ENCODE results near the gene SEMA6A. TPM values are rescaled to one million over a fixed set of nuclear protein-coding genes. Genes with fewer than 3 reads are reported as not detected.

SEMA6A gene
- polyA plus RNA-seq, 1 of the 3 experiments (the other 2 are of a cell fraction), result 0.18 TPM

DNA sequence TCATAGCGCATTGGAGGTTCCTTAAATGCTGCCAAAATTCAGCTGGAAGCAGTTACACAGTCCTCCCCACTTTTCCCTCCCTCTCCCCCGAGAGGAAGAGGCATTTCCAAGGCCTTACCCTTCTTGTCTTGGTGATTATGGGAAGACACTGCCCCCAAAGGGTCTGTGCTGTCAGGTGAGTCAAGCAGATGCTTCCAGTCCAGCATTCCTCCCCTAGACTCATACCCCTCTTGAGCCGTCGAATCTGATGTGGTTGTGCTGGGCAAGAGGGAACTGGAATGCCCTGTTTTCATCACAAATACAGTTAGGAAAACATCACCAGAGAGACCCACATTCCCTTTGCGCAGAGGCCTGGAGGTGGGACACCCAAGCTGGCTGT lies 107.2 kb downstream of the SEMA6A start:
- H3K4me2 ChIP-seq, result no peak overlapping the region
- H3K9ac ChIP-seq, result no peak overlapping the region
- no peaks in the 10 kb centered on the region for H3K9me3 ChIP-seq
- no peaks in the 10 kb centered on the region for H3K27me3 ChIP-seq (ENCODE audit: insufficient read depth)
- H3K27ac ChIP-seq (ENCODE audit: low read depth in 2 of 2, low read length in 1 of 2), result no peak overlapping the region
- H3K4me1 ChIP-seq (ENCODE audit: control insufficient read depth in 1 of 2, insufficient read depth in 2 of 2, low read depth in 1 of 2, low read length in 1 of 2), result peaks cover 0 to 16% of the 10 kb centered on the region in 2 experiments; a peak in 2 of 4 replicates
- H2AFZ ChIP-seq (ENCODE audit: low read depth), result no peak overlapping the region
- TF ChIP-seq RCOR1 (IDR thresholded peaks at IDR 0.05; ENCODE audit: low read length) (no peak), MXI1 (IDR thresholded peaks at IDR 0.05; ENCODE audit: low read depth, low read length) (no peak)
- ChIA-PET CTCF (interaction anchor here (2.1 kb wide), 1 partner anchor 55 kb away, joined by 4 read pairs; no protein-coding TSS in a partner anchor), POLR2A (no interaction called here)
- H3F3A ChIP-seq (replicated peaks; ENCODE audit: insufficient read depth), result no peaks in the 10 kb centered on the region
- no peaks in the 10 kb centered on the region for H3K36me3 ChIP-seq (replicated peaks in 1 of 2; ENCODE audit: control insufficient read depth in 1 of 2, insufficient read depth in 2 of 2, low read length in 1 of 2)
- no peaks in the 10 kb centered on the region for H4K20me1 ChIP-seq (ENCODE audit: insufficient read depth)
- no peak for DNase-seq
- WGBS (ENCODE audit: low lambda C conversion rate), result 81% methylated on average over 5 of the region's 5 CpGs
- H3K79me2 ChIP-seq (ENCODE audit: insufficient read depth), result no peaks in the 10 kb centered on the region
- H3K4me3 ChIP-seq (ENCODE audit: low read depth in 2 of 2, low read length in 1 of 2), result no peak overlapping the region
- no peaks in the 10 kb centered on the region for H3K9me2 ChIP-seq

DNA sequence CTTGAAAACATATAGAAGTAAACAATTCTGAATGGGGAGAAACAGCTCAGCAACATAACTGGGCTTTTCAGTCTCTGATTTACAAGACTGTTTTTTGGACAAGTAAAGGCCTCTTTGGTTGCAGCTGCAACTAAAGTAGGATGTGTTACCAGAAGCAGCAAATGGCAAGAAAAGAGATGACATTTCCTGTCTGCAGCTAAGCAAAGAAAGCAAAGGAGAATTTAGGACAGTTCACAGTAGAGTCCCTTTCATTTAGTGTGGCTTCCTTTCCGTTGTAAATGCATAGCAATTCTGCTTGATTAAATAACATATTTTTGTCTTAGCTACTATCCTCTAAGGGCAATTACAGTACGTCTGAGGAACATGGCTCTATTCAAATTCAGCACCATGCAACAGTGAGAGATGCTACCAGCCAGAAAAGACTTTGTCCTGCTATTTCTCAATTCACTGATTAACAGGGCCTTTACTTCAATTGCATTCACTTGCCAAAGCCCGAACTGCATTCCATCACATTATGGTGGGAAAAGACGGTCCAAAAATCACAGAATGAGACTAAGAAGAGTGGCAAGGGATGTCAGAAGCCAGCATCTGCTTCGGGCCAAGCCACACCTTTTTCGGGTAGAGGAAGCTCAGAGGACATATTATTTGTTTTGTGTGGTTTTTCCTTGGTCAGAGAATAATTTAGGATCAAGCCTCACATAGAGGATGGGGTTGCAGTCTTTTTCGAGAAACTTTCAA lies 107.7 kb downstream of the SEMA6A start:
- CTCF ChIA-PET, result interaction anchor here (2.1 kb wide), 1 partner anchor 56 kb away, joined by 4 read pairs; no protein-coding TSS in a partner anchor
- no peaks in the 10 kb centered on the region for H3K9me2 ChIP-seq
- POLR2A ChIA-PET, result no interaction called here

GRCh38 chr5:116465411-116465810 lies 109.2 kb downstream of the SEMA6A start:
- Histone ChIP-seq H2AFZ (ENCODE audit: low read depth) (no peak overlapping the region), H3K4me2 (no peak overlapping the region), H3K27ac (ENCODE audit: low read depth in 2 of 2, low read length in 1 of 2) (no peak overlapping the region), H3K27me3 (ENCODE audit: insufficient read depth) (no peaks in the 10 kb centered on the region), H3K9me3 (no peaks in the 10 kb centered on the region), H3K4me3 (ENCODE audit: low read depth in 2 of 2, low read length in 1 of 2) (no peak overlapping the region), H3F3A (replicated peaks; ENCODE audit: insufficient read depth) (no peaks in the 10 kb centered on the region), H3K79me2 (ENCODE audit: insufficient read depth) (no peaks in the 10 kb centered on the region), H3K36me3 (replicated peaks in 1 of 2; ENCODE audit: control insufficient read depth in 1 of 2, insufficient read depth in 2 of 2, low read length in 1 of 2) (no peaks in the 10 kb centered on the region), H3K9me2 (no peaks in the 10 kb centered on the region), H4K20me1 (ENCODE audit: insufficient read depth) (no peaks in the 10 kb centered on the region), H3K4me1 (ENCODE audit: control insufficient read depth in 1 of 2, insufficient read depth in 2 of 2, low read depth in 1 of 2, low read length in 1 of 2) (peaks cover 0 to 20% of the 10 kb centered on the region in 2 experiments; a peak in 2 of 4 replicates), H3K9ac (no peak overlapping the region)
- ChIA-PET CTCF (interaction anchor here (1.2 to 2.1 kb wide), 2 partner anchors 20 to 57 kb away, joined by 3 to 4 read pairs; no protein-coding TSS in a partner anchor), POLR2A (no interaction called here)
- no peak for DNase-seq
- WGBS (ENCODE audit: low lambda C conversion rate), result 90% methylated on average over 3 of the region's 3 CpGs
- no peak for TF ChIP-seq FOXM1 (IDR thresholded peaks at IDR 0.05; ENCODE audit: low read depth)
- no peak for TF ChIP-seq TAF1 (IDR thresholded peaks at IDR 0.05; ENCODE audit: borderline replicate concordance, low read depth, low read length)
- no peak for TF ChIP-seq ELF1 (IDR thresholded peaks at IDR 0.05)
- TF ChIP-seq RXRA (IDR thresholded peaks at IDR 0.05; ENCODE audit: borderline replicate concordance, low read depth), result no peak
- TF ChIP-seq FOSL2 (IDR thresholded peaks at IDR 0.05; ENCODE audit: borderline replicate concordance, low read depth), result no peak
- TF ChIP-seq NFIC (IDR thresholded peaks at IDR 0.05; ENCODE audit: borderline replicate concordance), result no peak
- TF ChIP-seq SMC3 (IDR thresholded peaks at IDR 0.05; ENCODE audit: low read depth, low read length), result no peak
- no peak for TF ChIP-seq MEF2A (IDR thresholded peaks at IDR 0.05; ENCODE audit: borderline replicate concordance, low read depth)
- no peak for TF ChIP-seq EZH2phosphoT487 (IDR thresholded peaks at IDR 0.05; ENCODE audit: borderline replicate concordance, low read depth)
- TF ChIP-seq, protein P1, sequence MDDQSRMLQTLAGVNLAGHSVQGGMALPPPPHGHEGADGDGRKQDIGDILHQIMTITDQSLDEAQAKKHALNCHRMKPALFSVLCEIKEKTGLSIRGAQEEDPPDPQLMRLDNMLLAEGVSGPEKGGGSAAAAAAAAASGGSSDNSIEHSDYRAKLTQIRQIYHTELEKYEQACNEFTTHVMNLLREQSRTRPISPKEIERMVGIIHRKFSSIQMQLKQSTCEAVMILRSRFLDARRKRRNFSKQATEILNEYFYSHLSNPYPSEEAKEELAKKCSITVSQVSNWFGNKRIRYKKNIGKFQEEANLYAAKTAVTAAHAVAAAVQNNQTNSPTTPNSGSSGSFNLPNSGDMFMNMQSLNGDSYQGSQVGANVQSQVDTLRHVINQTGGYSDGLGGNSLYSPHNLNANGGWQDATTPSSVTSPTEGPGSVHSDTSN (IDR thresholded peaks at IDR 0.05), result no peak
- TF ChIP-seq RCOR1 (IDR thresholded peaks at IDR 0.05; ENCODE audit: low read length), result no peak
- no peak for TF ChIP-seq USF2 (IDR thresholded peaks at IDR 0.05; ENCODE audit: borderline replicate concordance, low read depth, low read length)

More for the DNA sequence above, 107.7 kb downstream of the SEMA6A start:
- Histone ChIP-seq H3K9ac (no peak overlapping the region), H3K4me1 (ENCODE audit: control insufficient read depth in 1 of 2, insufficient read depth in 2 of 2, low read depth in 1 of 2, low read length in 1 of 2) (peaks cover 0 to 20% of the 10 kb centered on the region in 2 experiments; a peak in 2 of 4 replicates), H3K27ac (ENCODE audit: low read depth in 2 of 2, low read length in 1 of 2) (no peak overlapping the region), H3K36me3 (replicated peaks in 1 of 2; ENCODE audit: control insufficient read depth in 1 of 2, insufficient read depth in 2 of 2, low read length in 1 of 2) (no peaks in the 10 kb centered on the region), H2AFZ (ENCODE audit: low read depth) (no peak overlapping the region), H3K27me3 (ENCODE audit: insufficient read depth) (no peaks in the 10 kb centered on the region), H3K4me3 (ENCODE audit: low read depth in 2 of 2, low read length in 1 of 2) (no peak overlapping the region), H3F3A (replicated peaks; ENCODE audit: insufficient read depth) (no peaks in the 10 kb centered on the region), H3K9me3 (no peaks in the 10 kb centered on the region), H3K79me2 (ENCODE audit: insufficient read depth) (no peaks in the 10 kb centered on the region), H4K20me1 (ENCODE audit: insufficient read depth) (no peaks in the 10 kb centered on the region), H3K4me2 (no peak overlapping the region)
- TF ChIP-seq RAD21 (IDR thresholded peaks at IDR 0.05; ENCODE audit: low read length) (no peak), USF2 (IDR thresholded peaks at IDR 0.05; ENCODE audit: borderline replicate concordance, low read depth, low read length) (no peak), TAF1 (IDR thresholded peaks at IDR 0.05; ENCODE audit: borderline replicate concordance, low read depth, low read length) (no peak), NFIC (IDR thresholded peaks at IDR 0.05; ENCODE audit: borderline replicate concordance) (no peak), GATA2 (CRISPR knock-in tag; IDR thresholded peaks at IDR 0.05) (no peak), EZH2phosphoT487 (IDR thresholded peaks at IDR 0.05; ENCODE audit: borderline replicate concordance, low read depth) (no peak)
- no peak for DNase-seq
- WGBS (ENCODE audit: low lambda C conversion rate), result 75% methylated on average over 7 of the region's 7 CpGs
